ENCODE data around the gene MRTFB.

The MRTFB gene

GRCh38 chr16:14129502-14129901 lies 58.4 kb downstream of the MRTFB start:
- Histone ChIP-seq H3K4me3 (replicated peaks; ENCODE audit: insufficient read depth, low read length) (no peak overlapping the region), H3K27me3 (ENCODE audit: insufficient read depth, poor library complexity, severe bottlenecking) (peaks cover 2% of the 10 kb centered on the region), H3K27ac (replicated peaks) (no peak overlapping the region)
- no peak for DNase-seq (ENCODE audit: low read depth in 1 of 2, low spot score in 1 of 2)
- TF ChIP-seq REST (IDR thresholded peaks at IDR 0.05; ENCODE audit: insufficient replicate concordance, low read depth), result no peak
- no peak for TF ChIP-seq SPI1 (IDR thresholded peaks at IDR 0.05; ENCODE audit: borderline replicate concordance, low read depth)
- TF ChIP-seq POLR2AphosphoS5 (IDR thresholded peaks at IDR 0.05; ENCODE audit: low read depth), result no peak
- no peak for TF ChIP-seq GABPA (IDR thresholded peaks at IDR 0.05; ENCODE audit: low read depth)
- no peak for TF ChIP-seq CTCF (IDR thresholded peaks at IDR 0.05; ENCODE audit: insufficient read depth, low read length)

GRCh38 chr16:14131774-14132695 lies 60.9 kb downstream of the MRTFB start:
- no peak overlapping the region for H3K27ac ChIP-seq (replicated peaks)
- H3K4me3 ChIP-seq (replicated peaks; ENCODE audit: insufficient read depth, low read length), result no peak overlapping the region
- peaks cover 2% of the 10 kb centered on the region for H3K27me3 ChIP-seq (ENCODE audit: insufficient read depth, poor library complexity, severe bottlenecking)
- TF ChIP-seq REST (IDR thresholded peaks at IDR 0.05; ENCODE audit: insufficient replicate concordance, low read depth), result no peak
- no peak for TF ChIP-seq SPI1 (IDR thresholded peaks at IDR 0.05; ENCODE audit: borderline replicate concordance, low read depth)
- TF ChIP-seq POLR2AphosphoS5 (IDR thresholded peaks at IDR 0.05; ENCODE audit: low read depth), result no peak
- DNase-seq (ENCODE audit: low read depth in 1 of 2, low spot score in 1 of 2), result no peak

- no peak for TF ChIP-seq POLR2AphosphoS5 (IDR thresholded peaks at IDR 0.05; ENCODE audit: low read depth)
- TF ChIP-seq REST (IDR thresholded peaks at IDR 0.05; ENCODE audit: insufficient replicate concordance, low read depth), result no peak
- no peak for TF ChIP-seq CTCF (IDR thresholded peaks at IDR 0.05; ENCODE audit: insufficient read depth, low read length)
- DNase-seq (ENCODE audit: low read depth in 1 of 2, low spot score in 1 of 2), result no peak
- Histone ChIP-seq H3K27ac (replicated peaks) (no peak overlapping the region), H3K27me3 (ENCODE audit: insufficient read depth, poor library complexity, severe bottlenecking) (peaks cover 2% of the 10 kb centered on the region), H3K4me3 (replicated peaks; ENCODE audit: insufficient read depth, low read length) (no peak overlapping the region)
These were observed 61.6 kb downstream of the MRTFB start for GRCh38 chr16:14132696-14133048.

Measured in HL-60 (cell line).